Activated T-cell treated with anti-CD3 and anti-CD28 coated beads, Interleukin-2, amount 50 U/mL, for 72 hours (primary cell): ENCODE results near the gene ARHGEF12. TPM values are rescaled to one million over a fixed set of nuclear protein-coding genes. Genes with fewer than 3 reads are reported as not detected.
A peak's percentile ranks its signal among the peaks of the same experiment; 100 is the strongest.

Source experiments
- ATAC-seq, 2 donors: fragments of 150-1000 bp; cut with Tn5 transposase; replicated peaks in 1 of 2; 2 replicates each; pipeline ENCODE4 v1.10.0; 2021; ENCODE audit warnings: moderate library complexity in 2 of 2, mild to moderate bottlenecking in 1 of 2
- DNase-seq, 2 donors: peaks; one replicate each; pipeline ENCODE4 v3.0.0; 2021 to 2022; ENCODE audit warnings: mixed read lengths in 1 of 2
- H3K27ac Mint-ChIP-seq: one replicate; pipeline ENCODE4 v1.8.0; 2022; ENCODE audit warnings: mild to moderate bottlenecking, moderate library complexity, mixed read lengths
- H3K27me3 Mint-ChIP-seq: one replicate; pipeline ENCODE4 v1.8.0; 2022; ENCODE audit warnings: low read depth, mixed read lengths
- H3K36me3 Mint-ChIP-seq, 2 donors: one replicate each; pipeline ENCODE4 v1.8.0; 2022; ENCODE audit warnings: mixed read lengths in 2 of 2, mild to moderate bottlenecking in 1 of 2; ENCODE audit not compliant: insufficient read depth in 2 of 2
- H3K4me1 Mint-ChIP-seq: one replicate; pipeline ENCODE4 v1.8.0; 2022; ENCODE audit warnings: low read depth, mixed read lengths
- H3K4me3 Mint-ChIP-seq, 2 donors: one replicate each; pipeline ENCODE4 v1.8.0; 2022; ENCODE audit warnings: mild to moderate bottlenecking in 2 of 2, mixed read lengths in 2 of 2, moderate library complexity in 2 of 2
- H3K9me3 Mint-ChIP-seq, 2 donors: one replicate each; pipeline ENCODE4 v1.8.0; 2022; ENCODE audit warnings: mixed read lengths in 2 of 2
- total RNA-seq, 2 donors: library from RNA; stranded (reverse); gene quantifications; one replicate each; pipeline ENCODE4 v1.2.3, GENCODE V29; 2022

ARHGEF12 gene
- total RNA-seq, 2 donors from 2014 or later = 16.1 to 20.5 TPM

DNA sequence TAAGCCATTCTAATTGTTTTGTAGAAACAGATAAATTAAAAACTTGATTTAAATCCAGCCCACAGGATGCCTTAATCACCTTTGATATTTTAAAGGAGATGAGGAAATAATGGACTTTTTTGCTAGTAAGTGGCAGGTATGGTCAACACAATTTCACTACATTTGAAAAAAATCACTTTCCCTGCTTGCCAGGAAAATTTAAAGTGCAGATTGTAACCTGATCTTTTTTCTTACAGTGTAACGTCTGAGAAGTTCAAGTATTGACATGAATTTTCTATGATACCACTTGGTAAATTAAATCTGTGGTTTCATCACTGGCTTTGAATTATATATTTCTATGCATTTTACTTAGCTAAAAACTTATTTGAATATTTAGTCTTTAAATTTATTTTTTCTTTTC lies 65.3 kb downstream of the ARHGEF12 start:
- no peak overlapping the region for H3K27ac Mint-ChIP-seq
- H3K9me3 Mint-ChIP-seq = no peaks in the 10 kb centered on the region
- no peaks in the 10 kb centered on the region for H3K36me3 Mint-ChIP-seq
- no peak overlapping the region for H3K4me3 Mint-ChIP-seq
- no peaks in the 10 kb centered on the region for H3K4me1 Mint-ChIP-seq
- no peak for DNase-seq
- ATAC-seq = no peak
- H3K27me3 Mint-ChIP-seq = peaks cover 13% of the 10 kb centered on the region

DNA sequence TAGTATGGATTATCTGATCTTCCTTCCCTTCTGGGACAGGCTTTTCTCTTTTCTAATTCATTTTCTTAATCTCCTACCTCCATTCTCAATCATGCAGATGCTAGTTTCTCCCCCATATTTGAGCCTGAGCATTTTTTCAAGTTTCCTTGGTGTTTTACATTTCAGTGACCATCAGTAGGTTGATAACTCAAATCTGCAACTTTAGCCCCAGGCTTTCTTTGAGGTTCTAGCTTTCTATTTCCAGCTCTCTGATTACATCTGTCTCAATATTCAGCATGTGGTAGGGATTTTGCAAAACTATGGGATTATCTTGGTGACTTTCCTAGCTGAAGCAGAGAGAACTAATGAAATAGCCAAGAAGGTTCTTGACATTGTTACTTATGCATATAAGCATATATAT lies 67.8 kb downstream of the ARHGEF12 start:
- Mint-ChIP-seq H3K4me1 (no peaks in the 10 kb centered on the region), H3K27me3 (peaks cover 13% of the 10 kb centered on the region), H3K36me3 (no peaks in the 10 kb centered on the region), H3K4me3 (no peak overlapping the region), H3K9me3 (no peaks in the 10 kb centered on the region), H3K27ac (no peak overlapping the region)
- DNase-seq = no peak
- no peak for ATAC-seq

DNA sequence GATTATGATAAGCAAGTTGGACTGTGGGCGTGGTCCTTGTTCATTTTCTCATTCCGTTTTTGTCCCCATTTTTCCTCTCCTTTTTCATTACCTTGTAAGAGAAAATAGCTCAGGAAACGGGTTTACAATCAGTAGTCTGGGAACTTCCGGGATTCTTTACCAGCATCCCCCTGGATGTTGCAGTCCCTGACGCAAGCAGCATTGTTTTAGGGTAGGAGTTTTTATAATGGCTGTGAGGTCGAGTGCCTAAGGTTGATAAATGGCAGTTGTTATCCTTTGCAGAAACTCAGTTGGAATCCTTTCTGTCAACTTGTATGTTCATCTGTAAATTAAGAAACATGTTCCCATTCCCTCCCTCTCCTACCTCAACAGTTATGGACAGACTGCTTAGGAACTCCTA lies 68.3 kb downstream of the ARHGEF12 start:
- ATAC-seq = no peak
- H3K4me1 Mint-ChIP-seq = no peaks in the 10 kb centered on the region
- DNase-seq = no peak
- H3K27ac Mint-ChIP-seq = no peak overlapping the region
- H3K9me3 Mint-ChIP-seq = no peaks in the 10 kb centered on the region
- H3K27me3 Mint-ChIP-seq = peaks cover 13% of the 10 kb centered on the region
- no peak overlapping the region for H3K4me3 Mint-ChIP-seq
- H3K36me3 Mint-ChIP-seq = no peaks in the 10 kb centered on the region

DNA sequence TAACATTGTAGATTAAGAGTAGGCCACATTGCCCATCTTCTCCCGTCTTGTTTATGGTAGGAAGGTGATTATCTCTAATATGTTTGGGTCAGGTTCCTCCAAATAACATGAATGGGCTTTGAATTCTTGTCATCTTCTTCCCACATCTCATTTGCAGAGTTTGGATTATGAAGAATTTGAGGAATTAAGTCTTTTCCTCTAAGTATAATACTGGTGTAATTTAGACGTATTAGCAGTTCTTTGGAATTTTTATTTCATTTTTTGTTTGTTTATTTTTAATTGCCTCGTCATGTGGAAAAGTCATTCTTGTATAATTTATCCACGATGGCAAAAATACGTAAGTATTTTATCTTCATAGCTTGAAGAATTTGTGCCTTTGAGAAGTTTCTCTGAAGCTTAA lies 73.4 kb downstream of the ARHGEF12 start:
- Mint-ChIP-seq H3K36me3 (no peaks in the 10 kb centered on the region), H3K27ac (no peak overlapping the region), H3K4me3 (no peak overlapping the region), H3K4me1 (no peaks in the 10 kb centered on the region), H3K27me3 (peaks cover 6% of the 10 kb centered on the region), H3K9me3 (no peaks in the 10 kb centered on the region)
- no peak for DNase-seq
- ATAC-seq = no peak

DNA sequence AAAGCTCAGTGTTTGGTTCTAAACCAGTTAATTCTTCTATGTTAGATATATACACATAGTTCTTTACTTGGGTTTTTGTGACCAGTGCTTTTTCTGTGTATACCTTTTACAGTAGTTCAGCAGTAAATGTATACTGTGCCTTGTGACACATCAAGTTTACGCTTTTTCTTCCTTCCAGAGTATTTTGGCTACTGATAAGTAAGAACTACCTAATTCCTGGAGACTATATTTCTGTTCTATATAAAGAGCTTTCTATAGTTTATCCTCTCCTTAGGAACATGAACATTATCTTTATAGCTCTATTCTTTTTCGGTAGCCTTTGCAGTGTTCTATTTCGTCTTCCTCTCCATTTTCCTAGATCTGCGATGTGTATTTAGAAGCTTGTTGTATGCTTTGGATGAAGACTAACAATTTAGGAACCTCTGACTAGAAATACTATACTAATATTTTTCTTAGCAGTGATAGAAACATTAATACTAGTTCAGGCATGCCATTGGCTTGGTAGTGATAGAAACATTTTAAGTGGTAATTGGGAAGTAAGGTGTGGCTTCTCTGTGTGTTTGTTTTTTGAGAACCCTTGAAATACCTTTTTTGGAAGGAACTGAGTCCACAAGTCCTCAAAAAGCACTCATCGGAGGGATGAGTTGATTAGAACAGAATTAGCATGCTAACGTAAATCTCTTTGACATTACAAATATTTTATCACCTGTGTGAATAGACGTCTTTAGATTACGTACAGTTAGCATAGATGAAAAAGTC lies 74.6 kb downstream of the ARHGEF12 start:
- no peaks in the 10 kb centered on the region for H3K4me1 Mint-ChIP-seq
- ATAC-seq (no peak), DNase-seq (no peak)
- H3K27ac Mint-ChIP-seq = no peak overlapping the region
- peaks cover 6% of the 10 kb centered on the region for H3K27me3 Mint-ChIP-seq
- no peaks in the 10 kb centered on the region for H3K36me3 Mint-ChIP-seq
- H3K4me3 Mint-ChIP-seq = no peak overlapping the region
- no peaks in the 10 kb centered on the region for H3K9me3 Mint-ChIP-seq

- Mint-ChIP-seq H3K36me3 (no peaks in the 10 kb centered on the region), H3K4me1 (no peaks in the 10 kb centered on the region), H3K4me3 (no peak overlapping the region), H3K9me3 (no peaks in the 10 kb centered on the region), H3K27me3 (peaks cover 6% of the 10 kb centered on the region), H3K27ac (no peak overlapping the region)
- ATAC-seq (no peak), DNase-seq (no peak)
Observed at GRCh38 chr11:120413480-120413879, 77.3 kb downstream of the ARHGEF12 start.

DNA sequence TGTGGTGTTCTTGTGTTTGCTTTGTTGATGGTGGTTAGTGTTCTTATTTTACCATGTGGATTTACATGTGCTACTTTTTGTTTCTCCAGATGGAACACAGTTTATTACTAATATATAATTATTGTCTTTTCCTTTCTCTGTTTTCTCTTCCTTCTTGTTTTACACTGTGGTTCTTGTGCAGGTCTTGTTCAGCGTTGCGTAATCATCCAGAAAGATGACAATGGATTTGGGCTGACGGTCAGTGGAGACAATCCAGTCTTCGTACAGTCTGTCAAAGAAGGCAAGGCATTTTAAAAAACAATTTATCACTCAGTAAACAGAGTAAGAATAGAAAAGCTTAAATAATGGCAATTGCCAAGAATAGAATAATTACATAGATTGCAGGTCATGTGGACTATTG lies 84.4 kb downstream of the ARHGEF12 start:
- Mint-ChIP-seq H3K27me3 (no peaks in the 10 kb centered on the region), H3K27ac (no peak overlapping the region), H3K36me3 (peaks cover 0 to 4% of the 10 kb centered on the region in 2 donors), H3K4me1 (no peaks in the 10 kb centered on the region), H3K4me3 (no peak overlapping the region), H3K9me3 (no peaks in the 10 kb centered on the region)
- no peak for DNase-seq
- ATAC-seq = no peak

GRCh38 chr11:120424185-120424969 lies 88.2 kb downstream of the ARHGEF12 start:
- Mint-ChIP-seq H3K27me3 (no peaks in the 10 kb centered on the region), H3K27ac (no peak overlapping the region), H3K4me1 (no peaks in the 10 kb centered on the region), H3K36me3 (peaks cover 0 to 4% of the 10 kb centered on the region in 2 donors), H3K9me3 (no peaks in the 10 kb centered on the region), H3K4me3 (no peak overlapping the region)
- ATAC-seq (no peak), DNase-seq (no peak)

DNA sequence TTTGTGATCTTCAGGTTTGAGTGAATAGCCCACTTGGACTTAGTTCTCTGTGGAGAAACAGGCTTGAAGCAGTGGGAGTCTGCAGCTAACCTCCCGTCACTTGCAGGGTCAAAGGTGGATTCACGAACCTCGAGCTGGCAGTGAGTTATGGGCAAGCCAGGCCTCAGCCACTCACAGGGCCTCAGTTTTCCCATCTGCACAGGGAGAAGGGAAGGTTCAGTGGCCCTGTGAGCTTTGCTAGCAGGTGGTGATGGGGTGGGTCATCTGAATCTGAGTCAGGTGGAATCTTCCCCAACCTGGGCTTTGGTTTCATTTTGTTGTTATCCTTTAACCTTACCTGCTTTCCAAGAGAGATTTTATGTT lies 88.7 kb downstream of the ARHGEF12 start:
- DNase-seq = no peak
- ATAC-seq = no peak
- H3K4me1 Mint-ChIP-seq = no peaks in the 10 kb centered on the region
- peaks cover 0 to 4% of the 10 kb centered on the region in 2 donors for H3K36me3 Mint-ChIP-seq
- H3K27me3 Mint-ChIP-seq = no peaks in the 10 kb centered on the region
- H3K9me3 Mint-ChIP-seq = no peaks in the 10 kb centered on the region
- no peak overlapping the region for H3K27ac Mint-ChIP-seq
- no peak overlapping the region for H3K4me3 Mint-ChIP-seq

DNA sequence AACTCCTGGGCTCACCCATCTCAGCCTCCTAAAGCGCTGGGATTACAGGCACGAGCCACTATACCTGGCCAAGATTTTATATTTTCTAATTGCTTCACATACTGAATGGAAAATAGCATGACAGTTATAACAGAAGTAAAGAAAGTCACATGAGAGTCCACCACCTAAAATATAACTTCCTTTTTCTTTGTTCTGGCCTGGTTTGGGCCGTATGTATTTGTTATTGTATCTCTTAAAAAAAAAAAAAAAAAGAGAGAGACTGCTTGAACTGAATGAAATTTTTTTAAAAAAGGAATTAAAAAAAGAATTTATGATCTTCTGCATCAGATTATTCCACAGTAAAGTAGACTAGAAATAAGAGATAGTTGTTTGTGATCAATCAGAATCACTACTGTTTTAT lies 89.3 kb downstream of the ARHGEF12 start:
- no peak overlapping the region for H3K27ac Mint-ChIP-seq
- H3K9me3 Mint-ChIP-seq = no peaks in the 10 kb centered on the region
- ATAC-seq = no peak
- DNase-seq = no peak
- no peaks in the 10 kb centered on the region for H3K4me1 Mint-ChIP-seq
- no peaks in the 10 kb centered on the region for H3K27me3 Mint-ChIP-seq
- no peak overlapping the region for H3K4me3 Mint-ChIP-seq
- H3K36me3 Mint-ChIP-seq = peaks cover 0 to 4% of the 10 kb centered on the region in 2 donors

DNA sequence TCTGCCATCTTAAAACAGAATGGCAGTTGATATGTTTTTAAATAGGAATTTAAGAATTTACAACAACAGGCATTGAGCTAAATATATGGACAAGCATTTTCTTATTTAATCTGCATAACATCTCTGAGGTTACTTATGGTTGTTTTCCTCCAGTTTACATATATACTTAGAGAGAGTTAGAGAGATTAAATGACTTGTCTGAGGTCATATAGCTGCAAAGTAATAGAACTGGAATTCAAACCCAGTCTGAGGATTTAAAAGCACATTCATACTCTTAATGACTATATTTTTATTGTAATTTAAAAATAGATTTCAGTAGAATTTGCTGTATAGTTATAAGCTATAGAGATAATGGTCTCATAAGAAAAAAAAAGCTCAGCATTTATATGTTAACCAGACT lies 93.9 kb downstream of the ARHGEF12 start:
- DNase-seq (no peak), ATAC-seq (no peak)
- Mint-ChIP-seq H3K9me3 (no peaks in the 10 kb centered on the region), H3K4me1 (peaks cover 17% of the 10 kb centered on the region), H3K4me3 (no peak overlapping the region), H3K27me3 (no peaks in the 10 kb centered on the region), H3K36me3 (no peaks in the 10 kb centered on the region), H3K27ac (no peak overlapping the region)

DNA sequence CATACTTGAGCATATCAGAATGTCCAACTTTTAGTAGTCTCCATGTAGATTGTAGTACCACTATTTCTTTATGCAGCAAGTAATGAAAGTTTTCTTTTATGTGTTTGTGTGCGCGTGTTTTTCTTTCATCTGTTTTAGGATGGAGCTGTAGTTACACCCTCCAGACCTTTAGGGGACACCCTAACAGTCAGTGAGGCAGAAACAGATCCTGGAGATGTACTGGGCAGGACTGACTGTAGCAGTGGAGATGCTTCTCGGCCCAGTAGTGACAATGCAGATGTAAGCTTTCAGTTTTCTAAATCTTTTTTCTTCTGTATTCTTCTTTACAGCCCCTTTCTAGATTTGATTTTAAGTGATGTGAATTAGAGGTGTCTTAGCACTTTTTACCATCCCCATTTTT lies 95.4 kb downstream of the ARHGEF12 start:
- H3K27ac Mint-ChIP-seq = peak overlapping the region; percentile 69
- H3K4me1 Mint-ChIP-seq = peaks cover 17% of the 10 kb centered on the region
- peak; percentile 4 to 6 for DNase-seq
- H3K36me3 Mint-ChIP-seq = no peaks in the 10 kb centered on the region
- ATAC-seq = peak; percentile 78 to 82
- peak overlapping the region in 1 of 2 donors; percentile 54 for H3K4me3 Mint-ChIP-seq
- no peaks in the 10 kb centered on the region for H3K27me3 Mint-ChIP-seq
- no peaks in the 10 kb centered on the region for H3K9me3 Mint-ChIP-seq

DNA sequence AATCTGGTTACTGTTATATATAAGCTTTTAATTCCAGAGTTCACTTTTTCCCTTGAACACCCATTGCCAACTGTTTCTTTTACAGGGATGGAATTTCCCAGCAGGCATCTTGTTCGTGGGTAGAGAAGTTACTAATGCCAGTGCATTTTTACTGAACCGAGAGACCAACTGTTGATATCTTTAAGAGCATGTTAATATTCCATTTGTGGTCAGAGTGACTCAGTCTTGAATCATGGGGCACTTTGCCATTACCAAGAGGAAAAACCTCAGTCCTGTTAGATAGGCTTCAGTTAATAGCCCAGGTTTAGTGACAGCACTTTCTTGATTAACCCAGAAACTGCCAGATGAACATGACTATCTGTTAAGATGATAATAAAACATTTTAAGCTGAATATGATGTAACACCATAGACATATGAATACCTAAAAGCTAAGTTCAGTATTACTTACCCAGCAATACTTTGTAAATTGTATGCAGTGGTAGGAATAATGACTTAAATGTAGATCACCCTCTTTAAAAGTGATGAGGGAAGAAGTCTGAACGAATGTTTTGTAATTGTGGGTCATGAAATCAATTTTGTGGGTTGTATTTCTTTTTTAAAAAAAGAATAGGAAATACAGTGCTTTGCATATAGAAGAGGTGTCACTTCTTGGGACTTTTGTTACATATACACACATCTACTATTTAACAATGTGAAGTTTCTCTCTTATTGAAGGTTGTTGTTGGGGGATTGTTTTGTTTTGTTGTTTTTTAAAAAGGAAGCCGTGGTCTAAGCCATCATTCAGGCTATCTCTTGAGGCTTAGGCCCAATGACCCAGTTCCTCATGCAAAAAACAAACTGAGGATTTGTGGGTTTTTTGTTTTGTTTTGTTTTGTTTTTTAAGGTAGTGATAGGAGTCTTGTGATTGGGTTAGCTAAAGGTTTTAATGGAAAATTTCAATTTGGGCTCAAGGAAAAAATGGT lies 96.1 kb downstream of the ARHGEF12 start:
- H3K27ac Mint-ChIP-seq = peak overlapping the region; percentile 69
- DNase-seq (peak; percentile 5 to 7), ATAC-seq (peak; percentile 80 to 83)
- H3K9me3 Mint-ChIP-seq = no peaks in the 10 kb centered on the region
- no peaks in the 10 kb centered on the region for H3K36me3 Mint-ChIP-seq
- no peaks in the 10 kb centered on the region for H3K27me3 Mint-ChIP-seq
- H3K4me3 Mint-ChIP-seq = peak overlapping the region in 1 of 2 donors; percentile 54
- H3K4me1 Mint-ChIP-seq = peaks cover 17% of the 10 kb centered on the region
